Astrocyte of the hippocampus (primary cell): ENCODE results near the gene KARS1.

ENCODE experiments used
- DNase-seq: peaks from one replicate; pipeline ENCODE4 v3.0.0; 2011; ENCODE audit warnings: low read depth, low spot score

The KARS1 gene

DNA sequence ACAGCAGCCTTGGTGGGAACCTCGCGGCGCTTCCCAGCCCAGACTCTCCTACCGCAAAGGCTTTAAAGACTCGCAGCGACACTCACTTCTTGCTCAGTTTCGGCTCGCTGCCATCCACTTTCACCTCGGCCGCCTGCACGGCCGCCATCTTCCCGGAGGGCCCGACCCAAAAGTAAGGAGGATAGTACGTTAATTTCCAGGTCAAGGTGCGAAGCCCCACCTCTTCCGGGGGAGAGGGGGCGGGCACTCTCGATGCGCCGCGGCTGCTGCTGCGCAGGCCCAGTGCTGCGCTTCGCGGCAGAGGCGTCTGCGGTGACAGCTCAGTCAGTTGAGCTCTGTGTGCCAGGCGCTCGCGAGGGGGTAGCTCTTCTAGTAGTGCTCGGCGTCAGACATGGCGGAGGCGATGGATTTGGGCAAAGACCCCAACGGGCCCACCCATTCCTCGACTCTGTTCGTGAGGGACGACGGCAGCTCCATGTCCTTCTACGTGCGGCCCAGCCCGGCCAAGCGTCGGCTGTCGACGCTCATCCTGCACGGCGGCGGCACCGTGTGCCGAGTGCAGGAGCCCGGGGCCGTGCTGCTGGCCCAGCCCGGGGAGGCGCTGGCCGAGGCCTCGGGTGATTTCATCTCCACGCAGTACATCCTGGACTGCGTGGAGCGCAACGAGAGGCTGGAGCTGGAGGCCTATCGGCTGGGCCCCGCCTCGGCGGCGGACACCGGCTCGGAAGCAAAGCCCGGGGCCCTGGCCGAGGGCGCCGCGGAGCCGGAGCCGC, at the start of gene KARS1, which contains the start of gene TERF2IP:
KARS1 (minus strand) TSS at position 174 of the 773 bp plus-strand sequence; CDS start at position 148, 26 bp downstream.
TERF2IP (plus strand) TSS at position 282 of the 773 bp plus-strand sequence; CDS start at position 392, 110 bp downstream.
- peak; percentile 98 for DNase-seq

DNA sequence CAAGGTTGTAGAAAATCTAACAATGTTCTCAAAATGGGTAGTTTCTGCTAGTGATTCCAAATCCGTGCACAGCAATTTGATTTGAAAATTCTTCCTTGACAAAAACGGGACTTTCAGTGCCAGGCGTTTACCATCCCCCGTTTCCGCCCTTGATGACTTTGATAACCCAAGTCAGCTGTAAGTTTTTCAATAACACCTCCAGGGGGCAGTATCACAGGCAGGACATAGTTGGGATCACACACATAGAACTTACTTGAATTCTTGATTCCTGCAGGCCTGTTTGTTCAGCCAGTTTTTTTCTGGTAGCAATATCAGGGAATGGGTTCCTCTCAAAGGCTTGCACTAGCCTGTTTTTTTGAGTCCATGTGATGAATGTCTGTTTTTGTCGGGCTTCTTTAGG, 48.2 kb upstream of the KARS1 start:
- DNase-seq, result no peak

DNA sequence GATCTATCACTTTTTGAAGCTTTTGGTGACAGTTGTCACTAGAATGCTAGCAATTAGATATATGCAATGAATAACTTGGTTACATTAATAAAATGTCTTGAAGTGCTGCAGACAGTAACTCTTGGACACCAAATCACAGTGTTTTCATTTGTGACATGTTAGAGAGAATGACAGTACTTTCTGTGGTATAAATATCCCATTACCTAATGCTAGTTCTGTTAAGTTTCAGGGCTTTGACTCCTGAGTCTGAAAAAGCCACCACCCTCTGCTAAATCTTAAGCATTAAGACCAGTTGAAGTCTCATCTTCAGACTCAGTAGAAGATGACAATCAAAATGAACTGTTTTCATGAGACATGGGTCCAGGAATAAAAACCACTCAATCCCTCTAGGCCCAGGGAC, 39.9 kb upstream of the KARS1 start:
- DNase-seq, result no peak

DNA sequence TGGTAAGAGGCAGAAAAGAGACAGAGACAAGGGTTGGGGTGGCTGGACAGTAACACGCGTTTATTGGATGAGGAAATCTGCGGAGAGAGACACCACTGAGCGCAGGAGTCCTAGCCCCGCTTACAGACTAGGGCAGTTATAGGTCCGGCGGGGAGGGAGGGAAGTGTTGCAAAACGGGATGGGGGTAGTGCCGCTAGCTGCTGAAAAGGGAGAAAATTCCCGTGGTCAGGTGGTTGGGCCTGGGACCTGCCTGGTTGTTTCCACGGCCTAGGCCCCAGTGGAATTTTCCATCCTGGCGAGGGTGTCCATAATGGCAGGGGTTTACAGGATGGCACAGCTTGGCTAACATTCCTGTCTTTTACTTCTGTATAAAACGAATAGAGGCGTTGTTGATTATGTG, 34.8 kb upstream of the KARS1 start:
- no peak for DNase-seq

DNA sequence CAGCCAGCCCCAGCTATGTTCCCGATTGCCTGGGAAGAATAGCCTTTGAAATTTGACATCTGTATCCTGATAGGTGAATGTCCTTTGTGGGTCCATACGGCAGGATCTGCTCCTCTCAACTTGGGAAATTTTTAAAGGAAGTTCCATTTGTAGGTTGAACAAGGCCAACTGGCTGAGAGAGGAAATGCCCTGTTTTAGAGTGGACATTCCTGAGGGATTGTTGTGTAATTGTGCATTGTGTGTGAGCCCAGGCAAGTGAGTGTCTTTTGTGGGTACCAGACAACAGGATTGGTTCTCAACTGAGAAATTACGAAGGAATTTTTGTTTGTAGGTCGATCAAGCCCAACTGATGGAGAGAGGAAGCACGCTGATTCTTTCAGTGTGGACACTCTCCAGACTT, 31.9 kb upstream of the KARS1 start:
- DNase-seq, result no peak

DNA sequence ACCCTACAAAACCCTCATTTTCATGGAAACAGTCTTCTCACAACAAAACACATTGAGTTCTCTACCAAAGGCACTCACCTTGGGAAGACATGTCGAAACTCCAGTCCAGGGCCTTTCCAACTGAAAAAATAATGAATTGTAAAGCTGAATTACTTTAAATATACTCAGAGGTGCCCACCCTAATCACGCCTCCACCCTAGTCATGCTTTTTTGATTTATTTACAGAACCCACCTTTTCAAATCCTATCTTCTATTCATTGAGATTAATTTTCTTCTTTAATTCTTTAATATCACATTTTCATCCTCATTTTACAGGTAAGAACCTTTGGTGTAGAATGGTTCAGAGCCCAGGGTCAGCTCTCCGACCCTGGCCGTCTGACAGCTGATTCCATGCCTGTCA, 29.4 kb upstream of the KARS1 start, which contains the start of gene CPHXL2:
CPHXL2 (minus strand) TSS at position 101 of the 400 bp plus-strand sequence; CDS start at position 91, 10 bp downstream.
- no peak for DNase-seq

DNA sequence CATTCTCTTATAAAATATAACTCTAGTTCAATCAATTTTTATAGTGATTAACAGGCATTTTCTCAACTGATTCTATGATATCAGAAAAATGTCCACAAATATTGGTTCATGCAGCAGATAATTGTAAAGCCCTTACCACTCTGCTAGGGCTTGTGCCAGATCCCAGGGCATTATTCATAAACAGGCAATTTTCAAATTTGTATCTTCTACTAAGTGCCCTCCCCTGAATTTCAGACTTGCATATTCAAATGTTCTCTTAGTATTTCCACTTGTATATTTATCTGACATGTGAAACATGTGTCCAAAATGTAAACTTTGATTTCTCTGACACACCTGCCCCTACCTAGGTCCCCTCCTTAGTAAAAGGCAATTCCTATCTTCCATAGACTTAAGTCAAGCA, 20.0 kb upstream of the KARS1 start:
- no peak for DNase-seq

DNA sequence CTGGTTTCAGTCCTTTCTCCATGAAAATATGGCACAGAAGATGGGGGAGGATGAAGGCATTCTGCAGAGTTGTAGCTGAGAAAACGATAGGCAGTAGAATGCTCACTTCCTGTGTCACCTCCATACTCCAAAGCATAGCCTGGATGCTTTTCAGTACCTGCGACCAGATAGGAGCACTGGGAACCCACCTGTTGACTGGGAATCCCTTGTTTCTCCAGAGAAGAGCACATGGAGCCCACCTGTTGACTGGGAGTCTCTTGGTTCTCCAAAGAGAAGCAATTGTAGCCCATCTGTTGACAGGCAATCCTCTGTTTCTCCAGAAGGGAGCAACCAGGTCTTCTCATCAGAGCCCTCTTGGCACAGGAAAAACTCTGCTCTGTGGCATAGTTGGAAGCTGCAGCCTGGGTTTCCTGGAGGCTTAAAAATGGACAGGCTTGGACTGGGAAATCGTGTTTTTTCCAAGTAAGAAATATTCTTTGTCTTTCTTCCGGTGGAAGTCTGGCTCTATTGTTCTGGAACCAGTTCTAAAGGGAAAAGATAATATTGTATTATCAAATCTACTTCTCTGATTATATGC, 13.3 kb upstream of the KARS1 start:
- no peak for DNase-seq

DNA sequence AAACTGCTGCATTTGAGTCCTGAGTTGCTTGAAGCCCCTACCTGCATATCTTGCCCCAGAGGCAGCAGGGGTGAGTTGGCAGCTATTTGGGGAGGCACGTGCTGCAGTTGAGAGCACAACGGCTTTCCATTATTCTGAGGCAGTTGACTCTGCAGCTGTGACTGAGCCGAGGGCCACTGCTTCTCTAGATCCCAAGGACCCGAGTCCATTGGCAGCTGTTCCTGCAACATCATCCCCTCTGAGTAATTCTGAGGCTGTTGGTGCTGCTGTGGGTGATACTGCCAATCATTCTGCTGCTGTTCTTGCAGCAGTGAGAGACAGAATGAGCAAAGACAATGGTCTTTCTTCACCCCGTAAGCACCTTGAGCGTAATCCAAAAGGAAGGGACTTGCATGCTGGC, 12.9 kb upstream of the KARS1 start:
- no peak for DNase-seq

DNA sequence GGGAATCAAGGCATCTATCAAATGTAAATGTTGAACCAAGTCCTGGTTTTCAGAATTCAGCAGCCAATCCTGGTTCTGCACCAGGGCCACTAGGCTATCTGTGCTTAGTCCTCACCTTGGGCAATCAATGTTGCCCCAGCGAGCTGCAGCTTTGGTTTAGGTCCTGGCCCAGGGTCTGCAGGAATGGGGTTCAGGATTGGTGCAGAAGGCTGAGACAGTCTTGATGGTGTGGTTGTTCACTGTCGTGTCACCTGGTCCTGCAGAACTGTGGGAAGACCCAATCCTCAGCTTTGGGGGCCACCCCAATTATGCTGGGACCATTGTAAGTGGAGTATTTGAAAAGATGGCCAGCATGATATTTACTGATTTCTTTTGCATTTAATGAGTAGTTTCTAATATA, 10.7 kb upstream of the KARS1 start:
- no peak for DNase-seq

DNA sequence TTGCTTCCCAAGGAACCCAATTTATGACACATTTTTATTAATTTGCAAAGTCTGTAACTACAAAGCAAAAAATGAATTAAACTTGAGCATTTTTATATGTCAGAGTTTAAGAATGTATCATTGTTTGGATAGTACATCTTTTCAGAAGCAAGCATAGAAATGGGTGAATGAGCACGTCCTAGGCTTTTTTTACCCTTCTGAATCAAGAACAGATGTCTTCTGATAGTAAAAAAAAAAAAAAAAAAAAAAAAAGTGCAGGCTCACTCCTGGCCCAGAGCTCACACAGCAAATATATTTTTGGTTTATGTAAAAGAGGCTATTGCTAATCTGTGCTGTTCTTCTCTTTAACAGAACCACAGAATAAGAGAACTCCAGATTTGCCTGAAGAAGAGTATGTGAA, 6.5 kb upstream of the KARS1 start:
- no peak for DNase-seq

DNA sequence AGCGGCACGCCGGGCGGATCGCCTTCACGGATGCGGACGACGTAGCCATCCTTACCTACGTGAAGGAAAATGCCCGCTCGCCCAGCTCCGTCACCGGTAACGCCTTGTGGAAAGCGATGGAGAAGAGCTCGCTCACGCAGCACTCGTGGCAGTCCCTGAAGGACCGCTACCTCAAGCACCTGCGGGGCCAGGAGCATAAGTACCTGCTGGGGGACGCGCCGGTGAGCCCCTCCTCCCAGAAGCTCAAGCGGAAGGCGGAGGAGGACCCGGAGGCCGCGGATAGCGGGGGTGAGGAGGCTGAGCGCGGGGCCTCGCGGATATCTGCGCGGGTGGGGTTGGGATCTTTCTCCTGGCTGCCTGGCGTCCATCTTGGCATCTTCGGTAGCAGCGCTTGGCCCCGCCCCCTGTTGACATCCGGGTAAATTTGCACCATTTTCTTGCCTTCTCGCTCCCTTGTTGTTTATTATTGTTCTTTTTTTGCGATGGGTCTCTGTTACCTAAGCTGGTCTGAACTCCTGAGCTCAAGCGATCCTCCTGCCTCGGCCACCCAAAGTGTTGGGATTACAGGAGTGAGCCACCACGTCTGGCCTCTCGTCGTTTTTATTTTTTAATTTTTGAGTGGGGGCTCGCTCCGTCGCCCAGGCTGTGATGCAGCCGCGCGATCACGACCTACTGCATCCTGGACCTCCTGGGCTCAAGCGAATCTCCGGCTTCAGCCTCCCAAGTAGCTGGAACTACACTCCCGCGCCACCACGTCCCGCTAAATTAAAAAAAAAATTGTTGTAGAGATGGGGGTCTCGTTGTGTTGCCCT, 1.0 kb upstream of the KARS1 start:
- DNase-seq, result peak; percentile 89

DNA sequence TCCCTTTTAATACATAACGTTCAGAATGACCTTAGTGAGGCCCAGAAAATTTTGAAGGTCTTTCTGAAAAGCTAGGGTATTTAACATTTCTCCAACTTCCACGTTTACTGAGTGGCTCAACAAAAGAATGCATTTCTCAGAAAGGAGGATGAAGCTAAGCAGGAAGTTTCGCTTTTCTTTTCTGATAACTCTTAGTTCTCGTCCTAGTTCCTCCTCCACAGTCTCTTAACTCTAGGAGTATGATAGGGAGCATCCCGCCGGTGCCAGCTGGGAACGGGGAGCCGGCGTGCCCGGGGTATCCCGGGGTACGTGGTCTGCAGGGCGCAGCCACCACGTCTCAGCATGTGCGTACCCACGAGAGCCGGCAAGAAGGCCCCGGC, 363 bp downstream of the KARS1 start:
- no peak for DNase-seq

DNA sequence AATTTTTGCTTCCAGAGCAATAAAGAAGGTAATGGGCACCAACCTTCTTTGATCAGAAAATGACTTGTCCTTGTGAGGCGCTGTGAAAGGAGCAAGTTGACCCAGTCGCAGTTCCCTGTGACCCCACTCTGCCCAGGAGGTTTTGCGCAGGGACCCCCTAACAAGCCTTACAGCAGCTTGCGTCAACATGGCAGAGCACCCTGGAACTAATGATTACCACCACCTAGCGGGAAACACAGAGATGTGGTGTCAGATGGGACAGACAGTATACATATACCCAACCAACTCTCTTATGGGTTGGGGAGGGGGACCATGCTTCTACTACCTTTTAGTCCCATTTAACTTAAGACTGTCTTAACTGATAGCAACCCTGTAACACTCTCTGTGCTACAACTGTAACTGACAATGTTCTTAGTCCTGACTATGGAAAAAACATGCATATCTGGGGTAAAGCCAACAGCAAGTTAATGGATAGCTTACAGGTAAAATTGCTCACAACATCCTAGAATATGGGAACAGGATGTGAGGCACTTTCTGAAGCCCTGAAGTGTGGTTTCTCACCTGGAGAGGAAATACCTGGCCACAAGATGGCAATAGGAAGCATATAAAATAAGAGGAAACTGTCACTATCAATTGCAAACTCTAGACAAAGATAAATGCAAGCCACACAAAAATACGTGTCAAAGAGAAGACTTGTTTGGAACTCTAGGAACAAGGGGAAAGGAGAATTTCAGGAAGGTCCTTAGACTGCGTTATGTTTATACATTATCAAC, 3.0 kb downstream of the KARS1 start:
- no peak for DNase-seq

DNA sequence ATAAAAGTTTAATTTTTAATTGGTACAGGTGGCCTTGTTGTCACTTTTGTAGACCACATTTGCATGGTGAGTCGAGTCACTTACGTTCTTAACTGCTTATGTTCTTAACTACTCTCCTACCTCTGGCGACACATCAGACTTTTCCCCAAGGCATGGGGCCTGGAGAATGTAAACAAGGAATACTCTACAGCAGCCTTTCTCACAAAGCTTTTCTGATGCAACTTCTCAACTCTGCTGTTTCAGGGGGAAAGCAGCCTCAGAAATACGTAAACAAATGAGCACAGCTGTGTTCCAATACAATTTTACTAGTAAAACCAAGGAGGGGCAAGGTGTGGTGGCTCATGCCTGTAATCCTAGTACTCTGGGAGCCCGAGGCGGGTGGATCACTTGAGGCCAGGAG, 6.9 kb downstream of the KARS1 start:
- no peak for DNase-seq

DNA sequence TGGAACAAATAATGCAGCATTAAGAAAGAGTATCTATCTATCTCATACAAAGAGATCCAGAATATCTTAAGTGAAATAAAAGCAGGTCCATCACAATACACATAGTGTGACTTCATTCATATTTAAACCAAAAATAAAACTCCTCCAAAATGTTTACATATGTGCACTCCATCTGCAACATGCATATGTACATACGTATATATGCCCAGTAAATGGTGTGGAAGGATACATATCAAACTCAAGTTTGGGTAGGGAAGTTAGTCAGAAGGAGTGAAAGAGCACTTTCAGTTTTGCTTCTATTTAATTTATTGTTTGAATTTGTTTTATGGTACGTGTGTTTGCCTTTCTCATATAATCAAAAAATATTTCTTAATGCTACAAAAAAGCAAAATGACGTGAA, 12.4 kb downstream of the KARS1 start:
- DNase-seq, result no peak

DNA sequence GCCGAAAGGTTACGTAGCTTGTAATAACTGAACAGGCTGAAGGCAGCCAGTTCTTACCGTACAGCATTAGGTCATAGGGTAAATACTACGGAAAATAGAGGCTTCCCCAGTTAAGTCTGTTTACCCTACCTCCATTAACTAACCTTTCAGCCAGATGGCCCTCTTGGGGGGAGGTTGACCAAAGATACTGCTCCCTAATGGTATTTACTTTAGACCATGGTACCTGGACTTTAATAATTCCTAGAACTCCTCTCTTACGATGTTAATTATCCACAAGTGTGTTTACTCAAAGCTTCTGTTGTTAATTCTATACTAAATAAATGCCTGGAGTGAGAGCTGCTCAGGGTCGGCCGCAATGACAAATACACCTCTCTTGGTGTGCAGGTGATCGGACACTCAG, 14.6 kb downstream of the KARS1 start:
- DNase-seq, result no peak

DNA sequence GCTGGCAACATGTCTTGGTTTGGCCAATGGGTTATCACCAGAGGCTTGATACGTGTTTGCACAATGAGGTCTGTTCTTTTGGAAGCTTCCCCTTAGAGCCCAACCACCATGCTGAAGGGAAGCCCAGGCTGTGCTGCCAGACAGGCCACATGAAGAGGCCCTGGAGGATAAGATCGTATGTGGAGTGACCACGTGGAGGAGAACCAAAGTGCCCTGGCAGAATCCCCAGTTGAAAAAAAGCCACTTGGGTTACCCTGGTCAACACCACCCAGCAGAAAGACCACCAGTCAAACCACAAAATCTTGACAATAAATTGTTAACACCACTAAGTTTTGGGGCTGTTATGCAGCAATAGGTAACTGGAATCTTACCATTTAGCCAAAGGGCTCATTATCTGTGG, 17.4 kb downstream of the KARS1 start:
- DNase-seq, result no peak

DNA sequence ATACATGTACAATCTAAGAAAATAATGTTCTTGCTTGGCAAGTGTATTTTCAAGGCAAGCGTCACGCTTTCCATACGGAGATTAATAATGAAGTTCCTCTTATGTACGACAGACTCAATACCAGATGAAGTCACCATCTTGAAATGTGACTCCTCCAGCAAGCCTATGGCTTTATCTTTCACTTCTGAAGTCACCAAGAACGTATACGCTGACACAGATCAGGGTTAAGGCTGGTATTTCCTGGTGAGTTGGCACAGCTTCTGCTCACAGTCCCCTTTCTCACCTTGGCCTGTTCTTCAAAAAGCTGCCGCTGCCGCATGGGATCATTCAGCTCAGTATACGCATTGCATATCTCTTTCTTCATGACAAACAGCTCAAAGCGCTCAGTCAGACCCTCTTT, 18.3 kb downstream of the KARS1 start:
- DNase-seq, result no peak

DNA sequence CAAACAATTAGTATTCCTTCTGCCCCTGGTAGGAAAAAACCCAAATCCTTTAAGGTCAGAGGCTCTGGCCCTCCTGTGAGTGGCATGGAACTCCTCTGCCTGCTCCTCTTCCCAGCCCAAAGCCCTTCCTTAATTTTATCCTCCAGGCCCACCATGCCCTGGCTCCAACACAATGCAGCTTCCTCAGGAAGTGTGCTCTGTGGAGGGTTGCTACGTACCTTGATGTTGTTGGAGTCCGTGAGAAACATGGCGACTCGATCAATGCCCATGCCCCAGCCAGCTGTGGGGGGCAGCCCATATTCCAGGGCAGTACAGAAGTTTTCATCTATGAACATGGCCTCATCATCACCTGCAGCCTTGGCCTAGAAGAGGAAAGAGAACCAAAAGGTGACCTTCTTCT, 19.1 kb downstream of the KARS1 start:
- no peak for DNase-seq

DNA sequence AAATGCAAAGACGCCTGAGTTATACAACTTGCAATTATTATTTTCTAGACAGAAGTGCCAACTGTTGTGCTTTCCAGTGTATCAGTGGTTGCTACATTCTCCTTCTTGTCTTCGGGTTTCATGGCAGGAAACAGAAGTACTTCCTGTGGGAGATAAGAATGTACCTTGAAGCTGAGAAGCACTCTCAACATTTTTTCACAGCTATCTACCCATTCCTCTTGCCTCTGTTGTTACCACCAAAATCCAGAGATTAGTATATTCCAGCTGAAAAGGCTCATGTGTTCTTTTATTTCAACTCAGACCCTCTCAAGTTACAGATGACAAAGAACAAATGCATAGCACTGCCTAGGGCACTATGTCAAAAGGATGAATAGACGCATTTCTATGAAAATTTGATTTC, 19.6 kb downstream of the KARS1 start:
- DNase-seq, result no peak

DNA sequence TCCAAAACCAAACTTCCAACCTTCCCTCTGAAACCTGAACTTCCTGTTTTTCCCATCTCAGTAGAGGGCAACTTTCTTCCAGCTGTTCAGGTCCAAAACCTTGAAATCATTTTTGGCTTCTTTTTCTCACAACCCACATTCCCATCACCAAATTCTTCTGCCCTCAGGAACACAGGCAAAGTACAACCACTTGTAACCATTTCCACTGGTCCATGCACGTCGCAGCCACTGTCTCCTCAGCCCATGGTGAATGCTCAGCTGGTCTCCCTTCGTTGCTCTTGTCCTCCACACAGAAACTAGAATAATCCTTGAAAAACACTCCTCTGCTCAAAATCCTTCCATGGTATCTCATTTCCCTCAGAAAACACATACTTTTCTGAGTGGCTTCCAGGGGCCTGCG, 20.7 kb downstream of the KARS1 start:
- DNase-seq, result no peak
